ENCODE data around the gene TNFRSF1A.
A peak's percentile ranks its signal among the peaks of the same experiment; 100 is the strongest.
"Not testable (repeated sequence)": the region's sequence is repeated elsewhere in the genome, so short reads cannot be mapped to it uniquely, and the experiment has no call there.

TNFRSF1A gene

GRCh38 chr12:6295094-6295811, 46.6 kb downstream of the TNFRSF1A start:
- DNase-seq, result peak in 1 of 2 experiments; percentile 33

DNA sequence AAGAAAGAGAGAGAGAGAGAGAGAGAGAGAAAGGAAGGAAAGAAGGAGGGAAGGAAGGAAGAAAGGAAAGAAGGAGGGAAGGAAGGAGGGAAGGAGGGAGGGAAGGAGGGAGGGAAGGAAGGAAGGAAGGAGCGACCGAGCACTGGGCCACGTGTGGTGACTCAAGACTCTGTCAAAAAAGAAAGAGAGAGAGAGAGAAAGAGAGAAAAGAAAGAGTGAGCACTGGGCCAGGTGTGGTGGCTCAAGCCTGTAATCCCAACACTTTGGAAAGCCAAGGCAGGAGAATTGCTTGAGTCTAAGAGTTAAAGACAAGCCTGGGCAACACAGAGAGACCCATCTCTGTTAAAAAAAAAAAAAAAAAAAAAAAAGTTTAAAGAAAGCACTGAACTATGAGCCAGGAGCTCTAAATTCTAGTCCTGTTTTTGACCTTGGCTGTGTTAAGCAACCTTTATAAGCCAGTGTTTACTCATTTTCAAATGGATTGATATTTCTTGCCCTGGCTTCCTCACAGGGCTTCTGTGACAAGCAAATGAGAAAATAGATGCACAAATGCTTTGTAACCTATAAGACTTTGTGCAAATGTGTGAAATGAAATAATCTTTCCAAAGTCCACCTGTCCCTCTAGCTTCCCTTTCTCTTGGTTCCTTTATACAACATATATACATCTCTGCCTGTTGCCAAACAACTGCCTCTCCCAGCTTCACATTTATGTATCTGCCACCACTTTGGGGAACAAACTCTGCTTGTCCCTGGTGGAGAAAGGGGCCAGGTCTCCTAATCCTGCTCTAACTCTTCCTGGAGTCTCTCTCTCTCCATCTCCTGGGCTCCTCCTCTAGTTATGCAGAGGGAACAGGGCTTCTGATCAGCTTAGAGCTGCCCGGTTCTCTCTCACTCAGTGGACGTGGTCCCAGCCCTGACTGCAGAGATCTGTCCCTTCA, 47.5 kb downstream of the TNFRSF1A start:
- no peak for DNase-seq

DNA sequence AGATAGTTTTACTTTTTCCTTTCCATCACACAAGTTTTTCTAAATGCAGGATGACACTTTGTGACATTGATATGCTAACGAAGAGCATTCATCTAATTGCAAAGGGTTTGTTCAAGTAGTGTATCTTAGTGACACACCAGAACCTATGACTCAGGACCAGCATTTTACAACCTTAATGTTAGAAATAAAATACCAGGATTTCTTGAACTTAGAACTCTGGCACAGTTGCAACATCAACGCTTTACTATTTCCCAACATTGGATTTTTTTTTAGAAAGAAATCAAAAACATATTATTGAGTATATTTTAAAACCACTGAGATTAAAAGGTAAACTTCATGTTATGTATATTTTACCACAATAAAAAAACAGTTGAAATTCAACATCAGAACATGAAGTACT, 49.3 kb downstream of the TNFRSF1A start:
- no peak for DNase-seq

GRCh38 chr12:6289906-6290305, 52.0 kb downstream of the TNFRSF1A start:
- not testable (repeated sequence) for DNase-seq

- not testable (repeated sequence) for DNase-seq
Measured at GRCh38 chr12:6289081-6289480, 52.8 kb downstream of the TNFRSF1A start.

DNA sequence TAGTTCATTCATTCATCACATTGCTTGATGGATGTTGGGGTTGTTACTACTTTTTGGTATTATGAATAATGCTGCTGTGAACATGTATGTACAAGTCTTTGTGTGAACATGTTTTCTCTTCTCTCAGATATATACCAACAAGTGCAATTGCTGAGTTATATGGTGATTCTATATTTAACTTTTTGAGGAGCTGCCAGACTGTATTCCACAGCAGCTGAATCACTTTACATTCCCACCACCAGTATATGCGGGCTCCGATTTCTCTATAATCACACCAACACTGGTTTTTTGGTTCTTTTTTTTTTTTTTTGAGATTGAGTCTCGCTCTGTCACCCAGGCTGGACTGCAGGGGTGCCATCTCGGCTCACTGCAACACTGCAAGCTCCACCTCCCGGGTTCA, 53.6 kb downstream of the TNFRSF1A start:
- no peak for DNase-seq

- DNase-seq, result no peak
Measured at GRCh38 chr12:6285532-6286306, 56.2 kb downstream of the TNFRSF1A start.

GRCh38 chr12:6285063-6285477, 56.8 kb downstream of the TNFRSF1A start:
- peak; percentile 59 to 67 for DNase-seq

DNA sequence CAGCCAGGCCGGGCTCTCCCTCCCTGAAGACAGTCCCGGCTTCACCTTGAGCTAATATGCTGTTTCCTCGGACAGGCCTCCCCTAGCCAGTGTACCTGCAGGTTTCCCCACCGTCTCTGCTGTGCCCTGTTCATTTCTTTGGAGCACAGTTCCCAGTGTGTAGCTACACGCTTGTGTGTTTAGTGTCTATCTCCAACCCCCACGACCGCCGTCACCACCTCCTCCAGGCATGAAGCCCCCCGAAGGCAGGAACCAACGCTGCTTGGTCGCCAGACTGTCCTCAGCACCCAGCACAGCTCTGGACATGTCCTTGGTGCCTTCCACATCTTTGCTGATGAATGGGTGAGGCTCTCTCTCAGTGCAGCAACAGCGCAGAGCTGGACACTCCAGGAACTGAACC, 57.6 kb downstream of the TNFRSF1A start:
- no peak for DNase-seq

GRCh38 chr12:6282453-6282840, 59.4 kb downstream of the TNFRSF1A start:
- DNase-seq, result no peak

DNA sequence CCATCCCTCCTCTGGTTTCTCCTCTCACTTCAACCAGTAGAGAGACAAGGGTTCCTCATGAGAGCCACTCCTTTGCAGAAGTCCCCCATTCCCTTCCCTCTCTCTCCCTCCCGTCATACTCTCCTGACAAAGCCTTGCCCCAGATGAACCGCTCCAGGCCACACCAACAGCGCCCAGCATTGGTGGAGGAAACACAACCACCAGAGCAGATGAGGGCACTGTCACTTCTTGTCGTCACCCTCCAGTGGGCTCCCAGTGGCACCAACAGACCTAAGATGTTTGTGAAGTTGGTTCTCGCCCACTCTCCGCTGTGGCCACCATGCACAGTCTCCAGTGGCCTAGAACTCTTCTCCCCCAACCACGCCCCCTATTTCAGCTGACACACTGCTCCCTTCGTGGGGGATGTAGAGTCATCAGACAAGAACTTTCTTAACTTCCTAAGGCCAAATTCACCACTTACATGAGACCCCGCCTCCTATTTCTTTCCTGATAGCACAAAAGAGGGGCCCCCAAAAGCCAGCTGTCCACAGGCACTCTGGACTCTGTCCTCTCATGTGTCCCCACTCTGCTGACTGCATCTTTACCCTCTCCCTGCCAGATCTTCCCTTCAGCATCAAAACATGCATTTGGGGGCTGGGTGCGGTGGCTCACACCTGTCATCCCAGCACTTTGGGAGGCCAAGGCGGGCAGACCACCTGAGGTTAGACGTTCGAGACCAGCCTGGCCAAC, 60.6 kb downstream of the TNFRSF1A start:
- DNase-seq, result no peak

- DNase-seq, result no peak
Measured at GRCh38 chr12:6280672-6281071, 61.2 kb downstream of the TNFRSF1A start.

DNA sequence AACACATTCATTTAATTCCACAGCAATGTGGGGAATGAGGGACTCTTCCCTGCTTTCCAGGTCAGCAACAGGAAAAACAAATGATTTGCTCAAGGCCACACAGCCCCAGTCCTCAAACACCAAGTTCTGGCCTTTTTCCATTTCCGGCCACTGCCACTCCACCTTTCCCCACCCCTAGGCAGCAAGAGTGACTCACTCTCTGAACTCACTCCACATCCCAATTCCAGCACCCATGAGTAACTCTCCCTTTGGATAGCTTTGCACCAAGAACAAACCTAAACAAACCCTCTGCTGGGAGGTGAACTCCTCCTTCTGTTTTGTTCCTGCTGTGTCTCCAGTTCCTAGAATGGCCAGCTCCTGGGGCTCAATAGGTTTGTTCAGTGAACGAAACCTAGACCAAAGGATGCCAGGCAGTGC, 61.8 kb downstream of the TNFRSF1A start:
- DNase-seq, result no peak

- no peak for DNase-seq
Measured at GRCh38 chr12:6279631-6280030, 62.2 kb downstream of the TNFRSF1A start.

- no peak for DNase-seq
Measured at GRCh38 chr12:6279256-6279628, 62.6 kb downstream of the TNFRSF1A start.
